GM12878 (cell line): Measurements from ENCODE around the gene CCDC15. TPM values are rescaled to one million over a fixed set of nuclear protein-coding genes. Genes with fewer than 3 reads are reported as not detected.

Experiments
- ATAC-seq: fragments of 200-7000 bp; cut with Tn5 transposase; 3 replicates; pipeline ENCODE4 v1.9.1; 2020; ENCODE audit warnings: mild to moderate bottlenecking, moderate library complexity
- BruUV-seq: library from RNA; stranded (reverse); fragments of 400-500 nt; replicated peaks from 2 replicates; lab custom pipeline; 2021; lab: Mats Ljungman, UMichigan
- CTCF ChIA-PET: fragments of 300-600 bp; sonication (Branson Sonifier 250); formaldehyde crosslinking; extraction: SDS; loops from one replicate; lab custom pipeline; 2021; ENCODE audit warnings: inconsistent platforms; lab: Yijun Ruan, JAX
- POLR2A ChIA-PET: fragments of 350-600 bp; formaldehyde crosslinking; extraction: SDS; loops from one replicate; lab custom pipeline; 2021; ENCODE audit warnings: inconsistent platforms; lab: Charles Lee
- RAD21 ChIA-PET: fragments of 300-600 bp; sonication (Branson Sonifier 250); formaldehyde crosslinking; loops from one replicate; lab custom pipeline; 2023; ENCODE audit warnings: antibody characterized with exemption; ENCODE audit not compliant: unreplicated experiment; lab: Charles Lee
- SMC1A ChIA-PET: fragments of 300-600 bp; sonication (Branson Sonifier 250); formaldehyde crosslinking; loops from one replicate; lab custom pipeline; 2023; ENCODE audit not compliant: unreplicated experiment, uncharacterized antibody; lab: Charles Lee
- DNase-seq: peaks from one replicate; pipeline ENCODE4 v3.0.0-alpha.2; 2011; ENCODE audit warnings: low read depth, low spot score
- FAIRE-seq: peaks from 3 replicates; lab custom pipeline; 2011; peaks lifted over from hg19 to GRCh38; lab: Jason Lieb, UNC
- H2AFZ ChIP-seq: 2 replicates; pipeline ENCODE4 v1.6.0; 2011; ENCODE audit warnings: low read depth, low read length, control low read depth; ENCODE audit not compliant: control insufficient read depth
- H3K27ac ChIP-seq: 2 replicates; pipeline ENCODE4 v1.5.1; 2011; ENCODE audit warnings: control low read depth; ENCODE audit not compliant: control insufficient read depth, insufficient read depth
- H3K27me3 ChIP-seq, 2 experiments: replicated peaks in 1 of 2; 2 replicates each; pipeline versions ENCODE4 v1.6.0 to v1.6.1; 2011; ENCODE audit warnings: low read length in 1 of 2; ENCODE audit not compliant: control insufficient read depth in 2 of 2, insufficient read depth in 2 of 2
- H3K36me3 ChIP-seq, 2 experiments: 2 replicates each; pipeline ENCODE4 v1.5.1; 2011; ENCODE audit warnings: low read length in 1 of 2; ENCODE audit not compliant: control insufficient read depth in 2 of 2, insufficient read depth in 2 of 2
- H3K4me1 ChIP-seq: 2 replicates; pipeline ENCODE4 v1.6.1; 2011; ENCODE audit warnings: mild to moderate bottlenecking, low read length, moderate library complexity, mixed read lengths; ENCODE audit not compliant: control insufficient read depth, insufficient read depth
- H3K4me2 ChIP-seq: 2 replicates; pipeline ENCODE4 v1.6.0; 2011; ENCODE audit warnings: control low read depth; ENCODE audit not compliant: control insufficient read depth, insufficient read depth
- H3K4me3 ChIP-seq: fragments of 200-600 bp; sonication (generic); 2 replicates; pipeline ENCODE4 v1.5.1; 2016
- H3K79me2 ChIP-seq: 2 replicates; pipeline ENCODE4 v1.6.0; 2011; ENCODE audit warnings: low read length; ENCODE audit not compliant: control insufficient read depth, insufficient read depth
- H3K9ac ChIP-seq: 2 replicates; pipeline ENCODE4 v1.8.0; 2011; ENCODE audit warnings: low read length, control low read depth, mixed read lengths; ENCODE audit not compliant: control insufficient read depth, insufficient read depth
- H3K9me3 ChIP-seq: replicated peaks from 3 replicates; pipeline ENCODE4 v1.5.1; 2011; ENCODE audit warnings: mild to moderate bottlenecking, low read length; ENCODE audit not compliant: control insufficient read depth, insufficient read depth
- H4K20me1 ChIP-seq: 2 replicates; pipeline ENCODE4 v1.6.0; 2011; ENCODE audit not compliant: control insufficient read depth, insufficient read depth
- BCL11A ChIP-seq: IDR thresholded peaks from 2 replicates; pipeline ENCODE4 v1.6.1; 2011; ENCODE audit warnings: low read depth, low read length
- CBX5 ChIP-seq: sonication (generic); IDR thresholded peaks from 2 replicates; pipeline ENCODE4 v1.6.1; 2016; ENCODE audit warnings: low read depth, moderate library complexity, mild to moderate bottlenecking, inconsistent platforms
- EZH2 ChIP-seq: IDR thresholded peaks from 2 replicates; pipeline ENCODE4 v1.6.1; 2012; ENCODE audit warnings: low read depth, mild to moderate bottlenecking, control low read depth, inconsistent platforms, low read length, borderline replicate concordance; ENCODE audit not compliant: control insufficient read depth
- IKZF1 ChIP-seq: fragments of 450-650 bp; conservative IDR thresholded peaks from 2 replicates; pipeline ENCODE4 v1.6.1; 2017; ENCODE audit warnings: antibody characterized with exemption, mild to moderate bottlenecking
- NFXL1 ChIP-seq: fragments of 450-650 bp; IDR thresholded peaks from 2 replicates; pipeline ENCODE4 v1.6.1; 2017; ENCODE audit warnings: antibody characterized with exemption, mild to moderate bottlenecking, borderline replicate concordance
- PAX5 ChIP-seq: IDR thresholded peaks from 2 replicates; pipeline ENCODE4 v1.6.1; 2011; ENCODE audit warnings: low read depth, low read length, borderline replicate concordance
- RELA ChIP-seq: fragments of 450-650 bp; IDR thresholded peaks from 2 replicates; pipeline ENCODE4 v1.8.0; 2014; ENCODE audit warnings: borderline replicate concordance; ENCODE audit not compliant: partially characterized antibody
- STAT1 ChIP-seq: fragments of 450-650 bp; conservative IDR thresholded peaks from 2 replicates; pipeline ENCODE4 v1.6.1; 2014; ENCODE audit warnings: antibody characterized with exemption, mild to moderate bottlenecking
- TAF1 ChIP-seq: IDR thresholded peaks from 2 replicates; pipeline ENCODE4 v1.6.1; 2011; ENCODE audit warnings: mild to moderate bottlenecking, low read depth, low read length, borderline replicate concordance
- TCF7 ChIP-seq: IDR thresholded peaks from 2 replicates; pipeline ENCODE4 v1.6.1; 2014; ENCODE audit warnings: antibody characterized with exemption, borderline replicate concordance
- ZBED1 ChIP-seq: IDR thresholded peaks from 2 replicates; pipeline ENCODE4 v1.6.1; 2016; ENCODE audit warnings: borderline replicate concordance
- WGBS: methylation state at CpG from one replicate; pipeline ENCODE4 v1.1.6; 2016; ENCODE audit warnings: low lambda C conversion rate; ENCODE audit not compliant: insufficient replicate concordance, insufficient coverage; ENCODE audit errors: missing lambda C conversion rate; 5-methylcytosine and 5-hydroxymethylcytosine counted together
- in situ Hi-C: fragments of 300-500 bp; cut with MboI; formaldehyde crosslinking; loops from 9 replicates; pipeline ENCODE4 v1.14.3; 2018; ENCODE audit warnings: mixed read lengths
- intact Hi-C: fragments of 100-400 bp; cut with micrococcal nuclease; formaldehyde crosslinking; loops from one replicate; pipeline ENCODE4 v1.14.2; 2022; ENCODE audit not compliant: unreplicated experiment
- polyA plus RNA-seq, 11 experiments: library from polyadenylated mRNA; depleted of rRNA in 4 of 11; unstranded in 6 of 11; stranded (reverse) in 5 of 11; fragments of >200 nt; fragmentation: Nextera tagmentation in 4 of 11; fragmentation: Illumina TruSeq in 1 of 11; extraction: Ambion mirVana in 4 of 11; extraction: Trizol in 1 of 11; gene quantifications; 1 replicate in 1 of 11; 2 replicates in 10 of 11; pipeline versions ENCODE4 v1.2.1 to v1.2.3, GENCODE V29; 2011 to 2016; ENCODE audit warnings: inconsistent platforms in 2 of 11, missing spikeins in 2 of 11, low read depth in 1 of 11
- total RNA-seq, 4 experiments: library from RNA; depleted of rRNA in 3 of 4; stranded (reverse); fragments of >200 nt in 3 of 4; fragmentation: Illumina TruSeq in 1 of 4; extraction: Trizol in 1 of 4; gene quantifications; 2 replicates each; pipeline versions ENCODE4 v1.2.1 to v1.2.3, GENCODE V29; 2013 to 2021
- TF ChIP-seq, protein P1 (sequence below): fragments of 450-650 bp; IDR thresholded peaks from 2 replicates; pipeline ENCODE4 v1.6.1; 2017; ENCODE audit warnings: low read depth, mild to moderate bottlenecking, moderate library complexity

The CCDC15 gene
- total and polyA plus RNA-seq, 10 of the 15 experiments (the other 5 are each of a cell fraction or from before 2014, with no cell fraction given) = 2.0 to 5.3 (median 3.3) TPM

DNA sequence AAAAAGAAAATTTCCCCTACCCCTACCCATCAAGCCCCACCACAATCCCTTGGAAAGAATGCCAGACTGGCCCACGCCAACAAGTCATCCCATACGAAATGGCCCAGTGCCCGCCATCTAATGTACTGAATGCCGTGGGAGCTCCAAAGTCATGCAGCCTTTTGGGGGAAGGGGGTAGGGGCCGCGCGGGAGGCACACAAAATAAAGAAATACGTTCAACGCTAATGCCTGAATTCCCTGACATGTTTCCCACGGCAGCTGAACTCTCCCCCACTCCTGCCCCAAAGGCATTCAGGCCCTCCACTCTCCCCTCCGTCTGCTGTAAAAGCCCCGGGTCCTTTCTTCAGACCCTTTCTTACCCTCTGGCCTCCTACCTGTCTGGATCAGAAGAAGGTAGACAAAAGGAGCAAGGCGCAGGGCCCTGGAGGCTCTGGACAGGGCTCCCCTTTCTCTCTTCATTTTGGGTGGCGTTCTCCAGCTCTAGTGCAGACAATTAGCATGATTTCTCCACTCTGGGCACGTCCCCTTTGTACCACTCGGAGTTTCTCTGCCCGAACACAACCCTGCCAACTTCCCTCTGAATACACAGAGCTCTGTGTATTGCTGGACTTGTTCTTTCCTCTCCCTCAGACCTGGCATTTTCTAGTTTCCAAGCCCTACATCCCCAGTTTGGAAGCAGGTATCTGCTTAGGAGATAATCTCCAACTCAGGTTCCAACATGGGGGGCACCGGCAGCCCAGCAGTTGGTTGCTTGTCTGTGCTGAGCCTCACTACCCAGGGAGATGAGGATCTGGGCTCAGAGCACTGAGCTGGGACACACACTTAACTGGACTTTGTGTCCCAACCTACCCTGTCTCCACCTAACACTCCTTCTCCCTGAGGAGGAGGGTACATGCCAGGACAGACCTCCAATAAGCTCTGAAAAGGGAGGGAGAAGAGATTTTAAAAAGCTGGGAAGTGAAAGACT lies 18.2 kb upstream of the CCDC15 start, which contains the start of gene HEPACAM:
Gene HEPACAM, minus strand, starts transcription at position 500 of the 967 bp plus-strand sequence. Its CDS starts 41 bp downstream, at position 459.
- no peak within 1 kb of the TSS for H3K9ac ChIP-seq
- peaks cover 0 to 4% of the 10 kb centered on the region in 2 experiments for H3K27me3 ChIP-seq
- ATAC-seq = no peak
- TF ChIP-seq PAX5 = no peak
- TF ChIP-seq CBX5 = no peak
- no peak for TF ChIP-seq ZBED1
- no peak for TF ChIP-seq TCF7
- TF ChIP-seq RELA = no peak
- TF ChIP-seq, protein P1, sequence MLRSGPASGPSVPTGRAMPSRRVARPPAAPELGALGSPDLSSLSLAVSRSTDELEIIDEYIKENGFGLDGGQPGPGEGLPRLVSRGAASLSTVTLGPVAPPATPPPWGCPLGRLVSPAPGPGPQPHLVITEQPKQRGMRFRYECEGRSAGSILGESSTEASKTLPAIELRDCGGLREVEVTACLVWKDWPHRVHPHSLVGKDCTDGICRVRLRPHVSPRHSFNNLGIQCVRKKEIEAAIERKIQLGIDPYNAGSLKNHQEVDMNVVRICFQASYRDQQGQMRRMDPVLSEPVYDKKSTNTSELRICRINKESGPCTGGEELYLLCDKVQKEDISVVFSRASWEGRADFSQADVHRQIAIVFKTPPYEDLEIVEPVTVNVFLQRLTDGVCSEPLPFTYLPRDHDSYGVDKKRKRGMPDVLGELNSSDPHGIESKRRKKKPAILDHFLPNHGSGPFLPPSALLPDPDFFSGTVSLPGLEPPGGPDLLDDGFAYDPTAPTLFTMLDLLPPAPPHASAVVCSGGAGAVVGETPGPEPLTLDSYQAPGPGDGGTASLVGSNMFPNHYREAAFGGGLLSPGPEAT = no peak
- no peak for TF ChIP-seq NFXL1
- TF ChIP-seq EZH2 = no peak
- no peak for TF ChIP-seq BCL11A
- TF ChIP-seq TAF1 = no peak
- no peak for TF ChIP-seq IKZF1
- no peak for TF ChIP-seq STAT1
- RAD21 ChIA-PET = no interaction called here
- FAIRE-seq = no peak
- no peaks in the 10 kb centered on the region for H4K20me1 ChIP-seq
- intact Hi-C loops = no loop called here
- no peak within 1 kb of the TSS for H3K27ac ChIP-seq
- no peak for DNase-seq
- WGBS = 53% methylated on average over 15 of the region's 18 CpGs
- H3K79me2 ChIP-seq = no peaks in the 10 kb centered on the region
- H3K9me3 ChIP-seq = no peaks in the 10 kb centered on the region; the same call in 2 of the 3 replicates
- CTCF ChIA-PET = interaction anchor here (1.0 kb wide), 1 partner anchor 410 kb away, joined by 3 read pairs; no protein-coding TSS in a partner anchor
- POLR2A ChIA-PET = no interaction called here
- no peaks in the 10 kb centered on the region for H3K36me3 ChIP-seq
- no peak within 1 kb of the TSS for H3K4me2 ChIP-seq
- no peak within 1 kb of the TSS for H3K4me3 ChIP-seq
- in situ Hi-C loops = no loop called here
- H3K4me1 ChIP-seq = no peaks in the 10 kb centered on the region; the same call in 1 of the 2 replicates
- SMC1A ChIA-PET = interaction anchor here (0.5 kb wide), 1 partner anchor 13 kb away, joined by 4 read pairs; no protein-coding TSS in a partner anchor
- H2AFZ ChIP-seq = no peak within 1 kb of the TSS
- no TSS peak for BruUV-seq
